Measurements from ENCODE around the gene EFNA5.
"Not testable (repeated sequence)": the region's sequence is repeated elsewhere in the genome, so short reads cannot be mapped to it uniquely, and the experiment has no call there.

EFNA5 gene

GRCh38 chr5:107515521-107516080 is 155.1 kb downstream of the EFNA5 start:
- DNase-seq = no peak

- DNase-seq = no peak
These were observed 156.4 kb downstream of the EFNA5 start for GRCh38 chr5:107514305-107514704.

GRCh38 chr5:107513337-107514085 is 157.2 kb downstream of the EFNA5 start:
- no peak for DNase-seq

- no peak for DNase-seq
These were observed 158.7 kb downstream of the EFNA5 start for GRCh38 chr5:107512029-107512428.

- no peak for DNase-seq
These were observed 160.6 kb downstream of the EFNA5 start for GRCh38 chr5:107510125-107510524.

- DNase-seq = no peak
These were observed 162.6 kb downstream of the EFNA5 start for GRCh38 chr5:107508097-107508496.

- DNase-seq = no peak
These were observed 164.8 kb downstream of the EFNA5 start for GRCh38 chr5:107505763-107506534.

GRCh38 chr5:107504424-107504823 is 166.3 kb downstream of the EFNA5 start:
- DNase-seq = no peak

GRCh38 chr5:107502676-107503060 is 168.1 kb downstream of the EFNA5 start:
- DNase-seq = peak; percentile 95

- DNase-seq = no peak
These were observed 168.6 kb downstream of the EFNA5 start for GRCh38 chr5:107501965-107502675.

- DNase-seq = no peak
These were observed 169.9 kb downstream of the EFNA5 start for GRCh38 chr5:107500840-107501239.

GRCh38 chr5:107500347-107500746 is 170.4 kb downstream of the EFNA5 start:
- DNase-seq = no peak

- DNase-seq = no peak
These were observed 171.0 kb downstream of the EFNA5 start for GRCh38 chr5:107499776-107500175.

GRCh38 chr5:107499237-107499636 is 171.5 kb downstream of the EFNA5 start:
- DNase-seq = no peak

- DNase-seq = peak; percentile 40
These were observed 174.3 kb downstream of the EFNA5 start for GRCh38 chr5:107496466-107496865.

GRCh38 chr5:107494129-107494528 is 176.6 kb downstream of the EFNA5 start:
- DNase-seq = not testable (repeated sequence)

GRCh38 chr5:107487056-107487542 is 183.6 kb downstream of the EFNA5 start:
- no peak for DNase-seq

GRCh38 chr5:107486489-107486888 is 184.2 kb downstream of the EFNA5 start:
- no peak for DNase-seq

GRCh38 chr5:107485184-107485583 is 185.6 kb downstream of the EFNA5 start:
- DNase-seq = no peak

GRCh38 chr5:107484281-107484680 is 186.5 kb downstream of the EFNA5 start:
- no peak for DNase-seq

GRCh38 chr5:107483231-107484024 is 187.3 kb downstream of the EFNA5 start:
- DNase-seq = no peak

- no peak for DNase-seq
These were observed 192.6 kb downstream of the EFNA5 start for GRCh38 chr5:107478068-107478641.
